BE2C (cell line): ENCODE measurements around the gene PSMD3.

Experiments used
- DNase-seq: peaks from one replicate; pipeline ENCODE4 v3.0.0-alpha.2; 2020
- H3K27me3 ChIP-seq: fragments of 250-450 bp; sonication (Bioruptor Pico); 2 replicates; pipeline ENCODE4 v1.5.1; 2020; ENCODE audit warnings: mild to moderate bottlenecking
- H3K36me3 ChIP-seq: fragments of 250-450 bp; sonication (Bioruptor Pico); 2 replicates; pipeline ENCODE4 v1.5.1; 2020; ENCODE audit warnings: mild to moderate bottlenecking
- H3K4me1 ChIP-seq: fragments of 250-450 bp; sonication (Bioruptor Pico); 2 replicates; pipeline ENCODE4 v1.5.1; 2020
- H3K4me3 ChIP-seq: 2 replicates; pipeline ENCODE4 v1.5.1; 2011; ENCODE audit warnings: low read depth, low read length
- H3K9me3 ChIP-seq: fragments of 250-450 bp; sonication (Bioruptor Pico); 2 replicates; pipeline ENCODE4 v1.5.1; 2020
- CTCF ChIP-seq: IDR thresholded peaks from 2 replicates; pipeline ENCODE4 v1.5.1; 2012; ENCODE audit warnings: mild to moderate bottlenecking, low read depth, low read length

PSMD3 gene

GRCh38 chr17:40032322-40033320 lies 52.0 kb downstream of the PSMD3 start:
- Histone ChIP-seq H3K36me3 (peaks cover 57% of the 10 kb centered on the region), H3K9me3 (no peaks in the 10 kb centered on the region), H3K27me3 (no peaks in the 10 kb centered on the region), H3K4me1 (no peaks in the 10 kb centered on the region), H3K4me3 (no peak overlapping the region)
- DNase-seq, result no peak
- TF ChIP-seq CTCF, result no peak

- Histone ChIP-seq H3K4me3 (no peak overlapping the region), H3K9me3 (no peaks in the 10 kb centered on the region), H3K27me3 (no peaks in the 10 kb centered on the region), H3K4me1 (no peaks in the 10 kb centered on the region), H3K36me3 (peaks cover 56% of the 10 kb centered on the region)
- no peak for TF ChIP-seq CTCF
- DNase-seq, result no peak
These were observed 52.7 kb downstream of the PSMD3 start for GRCh38 chr17:40033339-40033738.

GRCh38 chr17:40034426-40035161 lies 54.0 kb downstream of the PSMD3 start:
- no peaks in the 10 kb centered on the region for H3K27me3 ChIP-seq
- H3K4me3 ChIP-seq, result no peak overlapping the region
- peaks cover 43% of the 10 kb centered on the region for H3K36me3 ChIP-seq
- peaks cover 6% of the 10 kb centered on the region for H3K4me1 ChIP-seq
- no peak for TF ChIP-seq CTCF
- no peak for DNase-seq
- no peaks in the 10 kb centered on the region for H3K9me3 ChIP-seq

- Histone ChIP-seq H3K36me3 (peaks cover 39% of the 10 kb centered on the region), H3K27me3 (no peaks in the 10 kb centered on the region), H3K9me3 (no peaks in the 10 kb centered on the region), H3K4me1 (peaks cover 6% of the 10 kb centered on the region), H3K4me3 (no peak overlapping the region)
- peak; percentile 71 for DNase-seq
- TF ChIP-seq CTCF, result peak; percentile 85
These were observed 54.6 kb downstream of the PSMD3 start for GRCh38 chr17:40035162-40035559.

- Histone ChIP-seq H3K36me3 (peaks cover 17% of the 10 kb centered on the region; the same call in 1 of the 2 replicates), H3K4me1 (peaks cover 6% of the 10 kb centered on the region), H3K4me3 (no peak overlapping the region), H3K27me3 (no peaks in the 10 kb centered on the region), H3K9me3 (no peaks in the 10 kb centered on the region)
- TF ChIP-seq CTCF, result peak; percentile 77
- DNase-seq, result peak; percentile 50
These were observed 58.4 kb downstream of the PSMD3 start for GRCh38 chr17:40038882-40039513.
